Lung microvascular endothelial cell (primary cell): ENCODE results near the gene PPBP. TPM values are rescaled to one million over a fixed set of nuclear protein-coding genes. Genes with fewer than 3 reads are reported as not detected.

Experiments
- DNase-seq, 2 donors: peaks; one replicate each; pipeline versions ENCODE4 v3.0.0 to v3.0.0-alpha.2; 2010; ENCODE audit warnings: low read depth in 2 of 2
- total RNA-seq: library from RNA; depleted of rRNA; stranded (reverse); fragments of >200 nt; gene quantifications from 2 replicates; pipeline ENCODE4 v1.2.1, GENCODE V29; 2014

Gene PPBP
- not detected in 2 replicates for total RNA-seq

GRCh38 chr4:73988061-73988460, at the start of gene PPBP:
PPBP (minus strand) TSS chr4:73988190; CDS start chr4:73988103, 87 bp downstream.
- DNase-seq = no peak

GRCh38 chr4:74037076-74037955, 49.3 kb upstream of the PPBP start:
- no peak for DNase-seq

- peak; percentile 15 to 53 for DNase-seq
Measured at GRCh38 chr4:74033739-74034138, 45.7 kb upstream of the PPBP start.

- peak; percentile 70 to 74 for DNase-seq
Measured at GRCh38 chr4:74032064-74032463, 44.1 kb upstream of the PPBP start.

GRCh38 chr4:74031576-74031975, 43.6 kb upstream of the PPBP start:
- no peak for DNase-seq

GRCh38 chr4:74030285-74030684, 42.3 kb upstream of the PPBP start:
- no peak for DNase-seq

- no peak for DNase-seq
Measured at GRCh38 chr4:74028504-74028903, 40.5 kb upstream of the PPBP start.

GRCh38 chr4:74023709-74024108, 35.7 kb upstream of the PPBP start:
- no peak for DNase-seq

GRCh38 chr4:74021601-74022000, 33.6 kb upstream of the PPBP start:
- DNase-seq = no peak

- peak in 1 of 2 donors; percentile 29 for DNase-seq
Measured at GRCh38 chr4:74018771-74019170, 30.8 kb upstream of the PPBP start.

GRCh38 chr4:74018116-74018515, 30.1 kb upstream of the PPBP start:
- peak; percentile 19 to 36 for DNase-seq

GRCh38 chr4:74016068-74016467, 28.1 kb upstream of the PPBP start:
- DNase-seq = no peak

- DNase-seq = no peak
Measured at GRCh38 chr4:74015126-74015780, 27.3 kb upstream of the PPBP start.

GRCh38 chr4:74014332-74014731, 26.3 kb upstream of the PPBP start:
- peak in 1 of 2 donors; percentile 16 for DNase-seq

GRCh38 chr4:74013264-74013663, 25.3 kb upstream of the PPBP start:
- no peak for DNase-seq

- DNase-seq = no peak
Measured at GRCh38 chr4:74012130-74012529, 24.1 kb upstream of the PPBP start.

- no peak for DNase-seq
Measured at GRCh38 chr4:74009307-74009706, 21.3 kb upstream of the PPBP start.

GRCh38 chr4:74006009-74006476, 18.1 kb upstream of the PPBP start:
- DNase-seq = no peak

- peak in 1 of 2 donors; percentile 11 for DNase-seq
Measured at GRCh38 chr4:74005528-74005927, 17.5 kb upstream of the PPBP start.

- no peak for DNase-seq
Measured at GRCh38 chr4:74004668-74005067, 16.7 kb upstream of the PPBP start.

- DNase-seq = no peak
Measured at GRCh38 chr4:74000301-74000700, 12.3 kb upstream of the PPBP start.
